ENCODE data around the gene LYPD6. TPM values are rescaled to one million over a fixed set of nuclear protein-coding genes. Genes with fewer than 3 reads are reported as not detected.

Gene LYPD6
- total and polyA plus RNA-seq, 2 donors (not counting 3 experiments of a cell fraction or from before 2014, with no cell fraction given) = 3.0 to 4.0 TPM

DNA sequence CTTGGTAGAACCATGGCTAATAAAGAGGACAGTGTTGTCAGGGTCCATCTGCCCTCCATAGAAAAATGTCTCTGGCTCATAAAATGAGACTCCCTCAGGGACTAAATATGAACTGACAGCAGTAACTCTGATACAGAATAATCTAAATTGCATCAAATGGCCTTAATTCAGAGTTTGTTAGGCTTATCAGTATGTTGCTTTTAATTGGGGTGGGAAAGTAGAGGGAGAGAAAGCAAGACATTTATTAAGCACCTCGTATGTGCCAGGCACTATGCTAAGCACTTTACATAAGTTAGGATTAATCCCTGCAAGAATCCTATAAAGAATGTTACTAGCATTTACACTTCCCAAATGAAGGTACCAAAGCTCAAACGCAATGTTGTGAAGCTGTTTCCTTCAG is 142.0 kb downstream of the LYPD6 start:
- no peak for TF ChIP-seq JUN (IDR thresholded peaks at IDR 0.05; ENCODE audit: borderline replicate concordance, insufficient read depth, insufficient read length, low read depth)
- TF ChIP-seq, protein P1, sequence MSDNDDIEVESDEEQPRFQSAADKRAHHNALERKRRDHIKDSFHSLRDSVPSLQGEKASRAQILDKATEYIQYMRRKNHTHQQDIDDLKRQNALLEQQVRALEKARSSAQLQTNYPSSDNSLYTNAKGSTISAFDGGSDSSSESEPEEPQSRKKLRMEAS (IDR thresholded peaks at IDR 0.05; ENCODE audit: insufficient read depth, insufficient read length) = no peak
- TF ChIP-seq, protein P2, sequence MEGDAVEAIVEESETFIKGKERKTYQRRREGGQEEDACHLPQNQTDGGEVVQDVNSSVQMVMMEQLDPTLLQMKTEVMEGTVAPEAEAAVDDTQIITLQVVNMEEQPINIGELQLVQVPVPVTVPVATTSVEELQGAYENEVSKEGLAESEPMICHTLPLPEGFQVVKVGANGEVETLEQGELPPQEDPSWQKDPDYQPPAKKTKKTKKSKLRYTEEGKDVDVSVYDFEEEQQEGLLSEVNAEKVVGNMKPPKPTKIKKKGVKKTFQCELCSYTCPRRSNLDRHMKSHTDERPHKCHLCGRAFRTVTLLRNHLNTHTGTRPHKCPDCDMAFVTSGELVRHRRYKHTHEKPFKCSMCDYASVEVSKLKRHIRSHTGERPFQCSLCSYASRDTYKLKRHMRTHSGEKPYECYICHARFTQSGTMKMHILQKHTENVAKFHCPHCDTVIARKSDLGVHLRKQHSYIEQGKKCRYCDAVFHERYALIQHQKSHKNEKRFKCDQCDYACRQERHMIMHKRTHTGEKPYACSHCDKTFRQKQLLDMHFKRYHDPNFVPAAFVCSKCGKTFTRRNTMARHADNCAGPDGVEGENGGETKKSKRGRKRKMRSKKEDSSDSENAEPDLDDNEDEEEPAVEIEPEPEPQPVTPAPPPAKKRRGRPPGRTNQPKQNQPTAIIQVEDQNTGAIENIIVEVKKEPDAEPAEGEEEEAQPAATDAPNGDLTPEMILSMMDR (IDR thresholded peaks at IDR 0.05; ENCODE audit: extremely low read depth in 1 of 2, insufficient read depth in 1 of 2, low read depth in 1 of 2, low read length in 2 of 2) = no peak
- TF ChIP-seq FOS (IDR thresholded peaks at IDR 0.05; ENCODE audit: borderline replicate concordance, insufficient read depth, low read length) = no peak
- TF ChIP-seq POLR2A (IDR thresholded peaks at IDR 0.05; ENCODE audit: low read depth, low read length) = no peak
- TF ChIP-seq POLR2AphosphoS5 (IDR thresholded peaks at IDR 0.05; ENCODE audit: insufficient read depth, low read depth, low read length) = no peak
- no peak for TF ChIP-seq MYC (IDR thresholded peaks at IDR 0.05; ENCODE audit: low read depth, low read length)
- TF ChIP-seq EZH2 (IDR thresholded peaks at IDR 0.05; ENCODE audit: borderline replicate concordance, low read depth, low read length, severe bottlenecking) = no peak
- TF ChIP-seq GATA2 (IDR thresholded peaks at IDR 0.05; ENCODE audit: insufficient read depth, insufficient read length, low read depth, low read length) = no peak
- intact Hi-C loops (cut with micrococcal nuclease) (no loop called here), dilution Hi-C loops (cut with MboI; ENCODE audit: extremely low pct_ligation_motif_present, low sequenced_read_pairs) (no loop called here)
- Histone ChIP-seq H3K4me2 (ENCODE audit: insufficient read depth, low read length) (no peak overlapping the region), H3K9me3 (replicated peaks; ENCODE audit: control insufficient read depth, insufficient read depth, low read length) (no peaks in the 10 kb centered on the region), H3K36me3 (ENCODE audit: control insufficient read depth in 2 of 2, extremely low read depth in 1 of 2, insufficient read depth in 2 of 2, low read length in 2 of 2) (no peaks in the 10 kb centered on the region), H3K9ac (replicated peaks; ENCODE audit: extremely low read depth, insufficient read depth, low read length) (no peak overlapping the region), H3K4me1 (ENCODE audit: control insufficient read depth, extremely low read depth, insufficient read depth, low read length) (no peaks in the 10 kb centered on the region), H3K4me3 (replicated peaks in 1 of 3; ENCODE audit: insufficient read depth in 1 of 3, low read depth in 1 of 3, low read length in 3 of 3) (no peak overlapping the region), H3K9me1 (replicated peaks; ENCODE audit: control insufficient read depth, extremely low read depth, insufficient read depth, low read length) (no peaks in the 10 kb centered on the region), H3K79me2 (ENCODE audit: control insufficient read depth, insufficient read depth, low read length) (no peaks in the 10 kb centered on the region), H4K20me1 (replicated peaks; ENCODE audit: control insufficient read depth, extremely low read depth, insufficient read depth, low read length) (no peaks in the 10 kb centered on the region), H3K27me3 (ENCODE audit: control insufficient read depth in 2 of 2, insufficient read depth in 2 of 2, low read length in 2 of 2) (no peaks in the 10 kb centered on the region), H3K27ac (ENCODE audit: insufficient read depth, low read depth, low read length) (no peak overlapping the region), H2AFZ (ENCODE audit: low read depth, low read length) (no peak overlapping the region)
- DNase-seq (ENCODE audit: low read depth, low spot score) (no peak), FAIRE-seq (no peak)
- ChIA-PET CTCF (no interaction called here), POLR2A (no interaction called here)
- no TSS peak for BruUV-seq (replicated peaks)

Measured in endothelial cell of umbilical vein (primary cell).